ENCODE results near the gene TPBGL. TPM values are rescaled to one million over a fixed set of nuclear protein-coding genes. Genes with fewer than 3 reads are reported as not detected.

The TPBGL gene
- total RNA-seq, 1 donor from 2014 or later = 0.07 TPM

DNA sequence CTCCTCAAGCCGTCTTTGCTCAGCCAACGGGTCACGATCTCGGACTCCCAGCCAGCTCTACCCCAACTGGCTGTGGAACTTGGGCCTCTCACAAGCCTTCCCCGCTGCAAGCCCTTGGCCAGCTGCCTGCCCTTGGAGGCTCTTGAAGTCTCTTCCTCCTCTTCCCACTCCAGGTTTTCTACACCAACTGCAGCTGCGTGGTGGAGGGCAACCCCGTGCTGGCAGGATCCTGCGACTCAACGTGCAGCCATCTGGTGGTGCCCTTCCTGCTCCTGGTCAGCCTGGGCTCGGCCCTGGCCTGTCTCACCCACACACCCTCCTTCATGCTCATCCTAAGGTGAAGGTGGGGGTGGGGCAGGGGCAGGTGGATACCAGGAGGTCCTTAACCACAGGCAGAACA, 40.5 kb upstream of the TPBGL start:
- DNase-seq (ENCODE audit: low spot score in 2 of 2, unreplicated experiment in 2 of 2) = no peak

DNA sequence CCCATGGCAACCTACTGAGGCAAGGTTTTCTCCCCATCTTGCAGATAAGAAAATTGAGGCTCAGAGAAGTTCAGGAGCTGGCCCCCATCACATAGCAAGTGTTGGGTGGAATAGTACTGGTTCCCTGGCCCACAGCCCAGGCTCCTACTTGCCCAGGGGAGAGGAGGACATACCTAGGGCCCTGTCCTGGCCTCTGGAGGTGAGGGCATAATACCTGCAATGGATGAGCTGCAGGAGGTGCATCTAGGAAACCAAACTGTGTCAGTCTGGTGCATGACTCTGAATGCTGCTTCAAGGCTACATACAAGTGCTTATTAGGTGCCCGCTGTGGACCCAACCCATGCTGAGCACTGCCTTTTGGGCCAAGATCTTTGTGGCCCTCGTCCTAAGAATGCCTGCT, 40.0 kb upstream of the TPBGL start:
- Mint-ChIP-seq H3K27me3 (ENCODE audit: low read depth) (peaks cover 5% of the 10 kb centered on the region), H3K4me1 (no peaks in the 10 kb centered on the region), H3K36me3 (no peaks in the 10 kb centered on the region), H3K9me3 (no peaks in the 10 kb centered on the region), H3K27ac (no peak overlapping the region), H3K4me3 (no peak overlapping the region)
- TF ChIP-seq, protein P1, sequence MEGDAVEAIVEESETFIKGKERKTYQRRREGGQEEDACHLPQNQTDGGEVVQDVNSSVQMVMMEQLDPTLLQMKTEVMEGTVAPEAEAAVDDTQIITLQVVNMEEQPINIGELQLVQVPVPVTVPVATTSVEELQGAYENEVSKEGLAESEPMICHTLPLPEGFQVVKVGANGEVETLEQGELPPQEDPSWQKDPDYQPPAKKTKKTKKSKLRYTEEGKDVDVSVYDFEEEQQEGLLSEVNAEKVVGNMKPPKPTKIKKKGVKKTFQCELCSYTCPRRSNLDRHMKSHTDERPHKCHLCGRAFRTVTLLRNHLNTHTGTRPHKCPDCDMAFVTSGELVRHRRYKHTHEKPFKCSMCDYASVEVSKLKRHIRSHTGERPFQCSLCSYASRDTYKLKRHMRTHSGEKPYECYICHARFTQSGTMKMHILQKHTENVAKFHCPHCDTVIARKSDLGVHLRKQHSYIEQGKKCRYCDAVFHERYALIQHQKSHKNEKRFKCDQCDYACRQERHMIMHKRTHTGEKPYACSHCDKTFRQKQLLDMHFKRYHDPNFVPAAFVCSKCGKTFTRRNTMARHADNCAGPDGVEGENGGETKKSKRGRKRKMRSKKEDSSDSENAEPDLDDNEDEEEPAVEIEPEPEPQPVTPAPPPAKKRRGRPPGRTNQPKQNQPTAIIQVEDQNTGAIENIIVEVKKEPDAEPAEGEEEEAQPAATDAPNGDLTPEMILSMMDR (IDR thresholded peaks at IDR 0.05; ENCODE audit: unreplicated experiment) = no peak
- no peak for DNase-seq (ENCODE audit: low spot score in 2 of 2, unreplicated experiment in 2 of 2)

More for the DNA sequence above, 40.5 kb upstream of the TPBGL start:
- no peaks in the 10 kb centered on the region for H3K4me1 Mint-ChIP-seq
- no peaks in the 10 kb centered on the region for H3K36me3 Mint-ChIP-seq
- TF ChIP-seq, protein P1 (IDR thresholded peaks at IDR 0.05; ENCODE audit: unreplicated experiment) = no peak
- no peaks in the 10 kb centered on the region for H3K9me3 Mint-ChIP-seq
- H3K27me3 Mint-ChIP-seq (ENCODE audit: low read depth) = peaks cover 5% of the 10 kb centered on the region
- no peak overlapping the region for H3K4me3 Mint-ChIP-seq
- H3K27ac Mint-ChIP-seq = no peak overlapping the region

DNA sequence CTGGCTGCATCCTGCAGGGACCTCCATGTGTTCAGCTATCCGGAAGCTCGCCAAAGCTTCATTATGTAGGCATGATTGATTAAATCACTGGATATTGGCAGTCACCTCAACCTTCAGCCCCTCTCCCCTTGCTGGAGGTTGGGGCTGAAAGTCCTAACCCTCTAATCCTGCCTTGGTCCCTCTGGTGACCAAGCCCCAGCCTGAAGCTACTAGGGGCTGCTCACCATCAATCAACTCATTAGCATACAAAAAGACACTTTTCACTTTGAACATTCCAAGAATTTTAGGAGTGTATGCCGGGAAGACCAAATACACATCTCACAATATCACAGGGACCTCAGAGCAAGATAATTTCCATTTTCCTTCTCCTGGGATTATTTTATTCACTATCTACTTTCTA, 38.8 kb upstream of the TPBGL start:
- no peak overlapping the region for H3K27ac Mint-ChIP-seq
- H3K36me3 Mint-ChIP-seq = no peaks in the 10 kb centered on the region
- H3K4me1 Mint-ChIP-seq = no peaks in the 10 kb centered on the region
- TF ChIP-seq, protein P1 (IDR thresholded peaks at IDR 0.05; ENCODE audit: unreplicated experiment) = no peak
- no peak overlapping the region for H3K4me3 Mint-ChIP-seq
- H3K9me3 Mint-ChIP-seq = no peaks in the 10 kb centered on the region
- peaks cover 9% of the 10 kb centered on the region for H3K27me3 Mint-ChIP-seq (ENCODE audit: low read depth)
- no peak for DNase-seq (ENCODE audit: low spot score in 2 of 2, unreplicated experiment in 2 of 2)

DNA sequence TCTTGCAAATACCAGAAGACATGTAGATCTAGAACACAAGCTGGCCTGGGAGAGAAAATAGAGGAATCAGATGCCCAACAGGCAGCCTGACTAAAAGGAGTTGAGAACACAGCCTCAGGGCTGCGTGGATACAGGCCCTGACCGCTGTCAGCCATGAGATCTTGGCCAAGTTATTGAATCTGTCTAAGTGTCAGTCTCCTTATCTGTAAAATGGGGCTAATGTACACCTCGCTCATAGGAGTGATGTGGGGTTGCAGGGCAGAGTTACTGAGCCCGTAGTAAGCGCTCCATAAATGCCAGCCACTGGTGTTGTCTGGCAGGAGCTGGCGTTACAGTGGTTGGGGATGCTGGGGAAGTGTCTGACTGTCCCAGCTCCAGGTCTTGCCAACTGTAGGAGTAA, 38.4 kb upstream of the TPBGL start:
- TF ChIP-seq, protein P1 (IDR thresholded peaks at IDR 0.05; ENCODE audit: unreplicated experiment) = no peak
- no peaks in the 10 kb centered on the region for H3K4me1 Mint-ChIP-seq
- H3K27ac Mint-ChIP-seq = no peak overlapping the region
- no peaks in the 10 kb centered on the region for H3K9me3 Mint-ChIP-seq
- H3K4me3 Mint-ChIP-seq = no peak overlapping the region
- peaks cover 9% of the 10 kb centered on the region for H3K27me3 Mint-ChIP-seq (ENCODE audit: low read depth)
- no peak for DNase-seq (ENCODE audit: low spot score in 2 of 2, unreplicated experiment in 2 of 2)
- no peaks in the 10 kb centered on the region for H3K36me3 Mint-ChIP-seq

DNA sequence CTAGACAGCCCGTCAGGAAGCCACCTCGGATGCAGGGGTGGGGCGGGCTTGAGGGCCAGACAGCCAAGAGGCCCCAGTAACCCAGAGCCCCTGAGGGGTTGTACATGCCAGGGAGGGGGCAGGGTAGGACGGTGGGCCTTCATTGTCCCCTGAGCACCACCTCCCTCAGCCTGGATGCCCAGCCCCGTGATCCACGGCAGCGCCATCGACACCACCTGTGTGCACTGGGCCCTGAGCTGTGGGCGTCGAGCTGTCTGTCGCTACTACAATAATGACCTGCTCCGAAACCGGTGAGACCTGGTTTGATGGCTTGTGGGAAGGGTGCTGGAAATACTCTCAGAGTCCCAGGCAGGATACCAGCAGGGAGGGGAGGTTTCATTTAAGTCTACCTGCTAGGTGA, 37.4 kb upstream of the TPBGL start:
- Mint-ChIP-seq H3K27ac (no peak overlapping the region), H3K4me1 (no peaks in the 10 kb centered on the region), H3K27me3 (ENCODE audit: low read depth) (peaks cover 9% of the 10 kb centered on the region), H3K9me3 (no peaks in the 10 kb centered on the region), H3K36me3 (no peaks in the 10 kb centered on the region), H3K4me3 (no peak overlapping the region)
- no peak for DNase-seq (ENCODE audit: low spot score in 2 of 2, unreplicated experiment in 2 of 2)
- TF ChIP-seq, protein P1 (IDR thresholded peaks at IDR 0.05; ENCODE audit: unreplicated experiment) = no peak

DNA sequence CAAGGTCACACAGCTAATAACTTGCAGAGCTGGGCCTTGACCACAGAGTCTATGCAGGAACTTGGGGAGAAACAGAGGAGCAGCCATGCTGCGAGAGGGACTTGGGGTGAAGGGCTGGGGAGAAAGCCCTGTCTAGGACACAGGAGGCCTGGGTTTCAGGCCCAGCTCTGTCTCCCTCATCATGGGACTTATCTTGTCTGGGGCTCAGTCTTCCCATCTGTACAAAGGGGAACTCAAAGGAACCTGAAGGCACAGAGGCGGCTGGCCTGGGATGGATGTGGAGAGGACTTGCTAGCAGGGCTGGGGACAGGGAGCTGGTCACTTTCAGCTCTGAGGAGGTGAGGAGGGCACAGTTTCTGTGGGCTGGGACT, 36.9 kb upstream of the TPBGL start:
- H3K27me3 Mint-ChIP-seq (ENCODE audit: low read depth) = peaks cover 9% of the 10 kb centered on the region
- H3K4me3 Mint-ChIP-seq = no peak overlapping the region
- TF ChIP-seq, protein P1 (IDR thresholded peaks at IDR 0.05; ENCODE audit: unreplicated experiment) = no peak
- no peaks in the 10 kb centered on the region for H3K4me1 Mint-ChIP-seq
- no peak for DNase-seq (ENCODE audit: low spot score in 2 of 2, unreplicated experiment in 2 of 2)
- H3K27ac Mint-ChIP-seq = no peak overlapping the region
- H3K36me3 Mint-ChIP-seq = no peaks in the 10 kb centered on the region
- H3K9me3 Mint-ChIP-seq = no peaks in the 10 kb centered on the region

Data from mesothelial cell of epicardium (in vitro differentiated cells).